Dermis blood vessel endothelial cell (primary cell): ENCODE results near the gene IFNL4. TPM values are rescaled to one million over a fixed set of nuclear protein-coding genes. Genes with fewer than 3 reads are reported as not detected.
"Not testable (repeated sequence)": the region's sequence is repeated elsewhere in the genome, so short reads cannot be mapped to it uniquely, and the experiment has no call there.

ENCODE experiments used
- DNase-seq: peaks from one replicate; pipeline ENCODE4 v3.0.0; 2010
- total RNA-seq: library from RNA; depleted of rRNA; stranded (reverse); fragments of >200 nt; gene quantifications from 2 replicates; pipeline ENCODE4 v1.2.3, GENCODE V29; 2014

The IFNL4 gene
- total RNA-seq, 1 donor from 2014 or later: not detected

GRCh38 chr19:39254531-39255345 is 6.1 kb upstream of the IFNL4 start:
- DNase-seq: no peak

GRCh38 chr19:39253374-39254149 is 4.9 kb upstream of the IFNL4 start:
- no peak for DNase-seq

GRCh38 chr19:39252458-39252857 is 3.8 kb upstream of the IFNL4 start:
- DNase-seq: no peak

GRCh38 chr19:39251846-39252245 is 3.2 kb upstream of the IFNL4 start:
- DNase-seq: no peak

- DNase-seq: no peak
Observed at GRCh38 chr19:39251081-39251480, 2.4 kb upstream of the IFNL4 start.

- DNase-seq: peak; percentile 7
Observed at GRCh38 chr19:39247701-39248664, 673 bp downstream of the IFNL4 start.

- peak; percentile 42 for DNase-seq
Observed at GRCh38 chr19:39246951-39247669, 1.5 kb downstream of the IFNL4 start.

GRCh38 chr19:39245166-39245565 is 3.5 kb downstream of the IFNL4 start:
- DNase-seq: not testable (repeated sequence)

GRCh38 chr19:39244410-39245100 is 4.1 kb downstream of the IFNL4 start, which contains the start of gene IFNL3:
TSS of gene IFNL3 (minus strand) at chr19:39245006. CDS start at chr19:39244967, 39 bp downstream.
- DNase-seq: not testable (repeated sequence)

GRCh38 chr19:39243741-39244140 is 4.9 kb downstream of the IFNL4 start:
- not testable (repeated sequence) for DNase-seq

- DNase-seq: no peak
Observed at GRCh38 chr19:39240421-39240820, 8.2 kb downstream of the IFNL4 start.

- DNase-seq: no peak
Observed at GRCh38 chr19:39238944-39239343, 9.7 kb downstream of the IFNL4 start.

GRCh38 chr19:39238209-39238608 is 10.4 kb downstream of the IFNL4 start:
- DNase-seq: no peak

- DNase-seq: peak; percentile 5
Observed at GRCh38 chr19:39237200-39238184, 11.2 kb downstream of the IFNL4 start.

- DNase-seq: no peak
Observed at GRCh38 chr19:39236527-39236926, 12.1 kb downstream of the IFNL4 start.

- no peak for DNase-seq
Observed at GRCh38 chr19:39232708-39233107, 15.9 kb downstream of the IFNL4 start.

- no peak for DNase-seq
Observed at GRCh38 chr19:39230096-39230764, 18.4 kb downstream of the IFNL4 start.

GRCh38 chr19:39224910-39225309 is 23.7 kb downstream of the IFNL4 start:
- no peak for DNase-seq

- DNase-seq: peak; percentile 50
Observed at GRCh38 chr19:39223703-39224279, 24.9 kb downstream of the IFNL4 start.
